SJSA1 (cell line): ENCODE measurements around the gene ZBTB20. TPM values are rescaled to one million over a fixed set of nuclear protein-coding genes. Genes with fewer than 3 reads are reported as not detected.

Source experiments
- DNase-seq, 2 experiments: peaks; one replicate each; pipeline ENCODE4 v3.0.0-alpha.2; 2015 to 2020; ENCODE audit warnings: low spot score in 2 of 2, low read depth in 1 of 2
- H3K27ac ChIP-seq: fragments of 250-450 bp; sonication (Bioruptor Pico); 2 replicates; pipeline ENCODE4 v1.5.1; 2020; ENCODE audit warnings: mild to moderate bottlenecking, moderate library complexity
- H3K27me3 ChIP-seq: fragments of 250-450 bp; sonication (Bioruptor Pico); replicated peaks from 2 replicates; pipeline ENCODE4 v1.5.1; 2020; ENCODE audit warnings: mild to moderate bottlenecking, moderate library complexity
- H3K36me3 ChIP-seq: fragments of 250-450 bp; sonication (Bioruptor Pico); 2 replicates; pipeline ENCODE4 v1.5.1; 2020; ENCODE audit warnings: mild to moderate bottlenecking
- H3K4me1 ChIP-seq: fragments of 250-450 bp; sonication (Bioruptor Pico); replicated peaks from 2 replicates; pipeline ENCODE4 v1.6.1; 2021; ENCODE audit warnings: mild to moderate bottlenecking
- H3K4me3 ChIP-seq: fragments of 250-450 bp; sonication (Bioruptor Pico); 2 replicates; pipeline ENCODE4 v1.5.1; 2020; ENCODE audit warnings: mild to moderate bottlenecking
- H3K9me3 ChIP-seq: fragments of 250-450 bp; sonication (Bioruptor Pico); replicated peaks from 2 replicates; pipeline ENCODE4 v1.5.1; 2020; ENCODE audit warnings: mild to moderate bottlenecking
- total RNA-seq: library from RNA; depleted of rRNA; stranded (reverse); fragments of >200 nt; shearing (Covaris generic); gene quantifications from 2 replicates; pipeline ENCODE4 v1.2.3, GENCODE V29; 2014

ZBTB20 gene
- total RNA-seq, 1 experiment from 2014 or later, result 18.2 TPM

GRCh38 chr3:115062412-115062956, 84.6 kb downstream of the ZBTB20 start:
- Histone ChIP-seq H3K4me3 (no peak overlapping the region), H3K9me3 (no peaks in the 10 kb centered on the region), H3K27me3 (no peaks in the 10 kb centered on the region), H3K27ac (peak overlapping the region; percentile 63), H3K4me1 (peaks cover 21% of the 10 kb centered on the region), H3K36me3 (no peaks in the 10 kb centered on the region)
- peak in 1 of 2 experiments; percentile 76 for DNase-seq

DNA sequence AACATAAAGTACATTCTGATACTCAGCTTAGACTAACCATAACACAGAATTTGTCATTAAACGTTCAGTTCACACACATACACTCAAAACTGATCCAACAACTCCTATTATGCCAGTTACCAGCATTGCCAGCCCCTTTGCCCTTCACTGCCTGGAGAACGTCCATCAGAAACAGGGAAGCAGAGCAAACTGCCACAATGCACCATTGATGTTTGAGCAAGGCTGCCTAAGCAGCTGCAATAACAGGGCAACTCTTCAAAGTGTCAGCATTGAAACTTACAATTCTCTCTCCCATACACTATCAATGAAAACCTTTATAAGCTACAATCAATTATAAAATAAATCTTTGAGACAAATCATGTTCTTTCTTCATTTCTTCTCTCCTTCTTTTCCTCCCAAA, 85.1 kb downstream of the ZBTB20 start:
- Histone ChIP-seq H3K4me3 (no peak overlapping the region), H3K36me3 (no peaks in the 10 kb centered on the region), H3K4me1 (peaks cover 21% of the 10 kb centered on the region), H3K27me3 (no peaks in the 10 kb centered on the region), H3K9me3 (no peaks in the 10 kb centered on the region), H3K27ac (peak overlapping the region; percentile 63)
- DNase-seq, result no peak

- Histone ChIP-seq H3K27ac (no peak overlapping the region), H3K4me3 (no peak overlapping the region), H3K9me3 (no peaks in the 10 kb centered on the region), H3K36me3 (no peaks in the 10 kb centered on the region), H3K4me1 (peaks cover 8% of the 10 kb centered on the region), H3K27me3 (no peaks in the 10 kb centered on the region)
- DNase-seq, result no peak
Measured at GRCh38 chr3:115052906-115053305, 94.2 kb downstream of the ZBTB20 start.

- no peaks in the 10 kb centered on the region for H3K36me3 ChIP-seq
- H3K9me3 ChIP-seq, result no peaks in the 10 kb centered on the region
- no peak overlapping the region for H3K4me3 ChIP-seq
- H3K4me1 ChIP-seq, result peaks cover 25% of the 10 kb centered on the region
- H3K27ac ChIP-seq, result peak overlapping the region; percentile 78
- H3K27me3 ChIP-seq, result no peaks in the 10 kb centered on the region
- DNase-seq, result peak in 1 of 2 experiments; percentile 61
Measured at GRCh38 chr3:115042351-115042750, 104.7 kb downstream of the ZBTB20 start.

GRCh38 chr3:115040673-115041286, 106.3 kb downstream of the ZBTB20 start:
- H3K4me3 ChIP-seq, result no peak overlapping the region
- no peaks in the 10 kb centered on the region for H3K27me3 ChIP-seq
- H3K9me3 ChIP-seq, result no peaks in the 10 kb centered on the region
- DNase-seq, result peak; percentile 40 to 45
- peaks cover 25% of the 10 kb centered on the region for H3K4me1 ChIP-seq
- peak overlapping the region; percentile 78 for H3K27ac ChIP-seq
- no peaks in the 10 kb centered on the region for H3K36me3 ChIP-seq

DNA sequence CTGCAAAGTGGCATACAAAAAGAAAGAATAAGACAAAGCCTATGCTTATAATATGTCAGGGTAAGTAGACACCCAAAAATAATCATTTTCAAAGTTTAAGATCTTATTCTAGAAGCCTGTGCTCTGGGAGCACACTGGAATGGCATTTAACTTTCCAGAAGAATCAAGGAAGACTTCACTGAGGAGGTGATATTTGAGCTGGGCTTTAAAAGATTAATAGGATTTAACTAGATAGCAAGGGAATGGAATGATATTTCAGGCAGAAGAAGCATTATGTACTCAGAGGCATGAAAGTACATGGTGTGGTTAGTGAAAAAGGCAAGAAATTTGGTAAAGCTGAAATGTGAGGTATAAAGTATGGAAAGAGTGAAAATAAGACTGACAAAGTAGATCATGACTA, 106.8 kb downstream of the ZBTB20 start:
- Histone ChIP-seq H3K4me3 (no peak overlapping the region), H3K27ac (no peak overlapping the region), H3K4me1 (peaks cover 25% of the 10 kb centered on the region), H3K27me3 (no peaks in the 10 kb centered on the region), H3K9me3 (no peaks in the 10 kb centered on the region), H3K36me3 (no peaks in the 10 kb centered on the region)
- DNase-seq, result no peak

- DNase-seq, result no peak
- no peaks in the 10 kb centered on the region for H3K36me3 ChIP-seq
- no peaks in the 10 kb centered on the region for H3K9me3 ChIP-seq
- no peak overlapping the region for H3K4me3 ChIP-seq
- no peak overlapping the region for H3K27ac ChIP-seq
- H3K4me1 ChIP-seq, result peaks cover 25% of the 10 kb centered on the region
- no peaks in the 10 kb centered on the region for H3K27me3 ChIP-seq
Measured at GRCh38 chr3:115038817-115039216, 108.3 kb downstream of the ZBTB20 start.

DNA sequence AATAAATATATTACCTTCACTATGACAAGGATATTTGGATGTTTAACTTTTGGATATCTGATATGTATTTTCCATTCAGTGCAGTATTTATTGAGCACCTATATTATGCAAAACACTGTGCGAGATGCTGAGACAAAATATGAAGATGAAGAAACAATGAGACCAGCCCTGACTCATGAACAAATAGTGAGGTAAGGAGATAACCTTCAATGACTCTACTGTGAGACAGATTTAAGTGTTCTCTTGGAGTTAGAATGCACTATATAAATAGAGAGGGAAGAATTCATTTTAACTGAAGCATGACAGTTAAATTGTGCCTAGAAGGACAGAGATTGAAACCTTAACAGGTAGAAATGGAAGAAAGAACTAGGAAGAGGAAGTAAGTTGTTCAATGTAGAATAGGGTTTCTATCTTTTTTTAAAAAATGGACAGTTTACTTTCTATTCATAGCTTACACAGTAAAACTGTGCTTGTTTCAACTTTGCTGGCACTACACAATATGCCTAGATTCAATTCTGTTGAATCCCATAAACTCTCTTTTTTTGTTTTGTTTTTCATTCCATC, 124.2 kb downstream of the ZBTB20 start:
- H3K4me3 ChIP-seq, result no peak overlapping the region
- H3K9me3 ChIP-seq, result no peaks in the 10 kb centered on the region
- no peak overlapping the region for H3K27ac ChIP-seq
- H3K4me1 ChIP-seq, result no peaks in the 10 kb centered on the region
- H3K27me3 ChIP-seq, result no peaks in the 10 kb centered on the region
- H3K36me3 ChIP-seq, result no peaks in the 10 kb centered on the region
- no peak for DNase-seq

- Histone ChIP-seq H3K9me3 (no peaks in the 10 kb centered on the region), H3K4me3 (no peak overlapping the region), H3K27me3 (no peaks in the 10 kb centered on the region), H3K36me3 (no peaks in the 10 kb centered on the region), H3K4me1 (no peaks in the 10 kb centered on the region), H3K27ac (no peak overlapping the region)
- DNase-seq, result no peak
Measured at GRCh38 chr3:115022199-115022598, 124.9 kb downstream of the ZBTB20 start.

GRCh38 chr3:115021061-115021460, 126.0 kb downstream of the ZBTB20 start:
- H3K4me1 ChIP-seq, result no peaks in the 10 kb centered on the region
- H3K27me3 ChIP-seq, result no peaks in the 10 kb centered on the region
- H3K9me3 ChIP-seq, result no peaks in the 10 kb centered on the region
- no peak for DNase-seq
- H3K27ac ChIP-seq, result no peak overlapping the region
- no peaks in the 10 kb centered on the region for H3K36me3 ChIP-seq
- H3K4me3 ChIP-seq, result no peak overlapping the region

- DNase-seq, result no peak
Measured at GRCh38 chr3:115019900-115020299, 127.2 kb downstream of the ZBTB20 start.

DNA sequence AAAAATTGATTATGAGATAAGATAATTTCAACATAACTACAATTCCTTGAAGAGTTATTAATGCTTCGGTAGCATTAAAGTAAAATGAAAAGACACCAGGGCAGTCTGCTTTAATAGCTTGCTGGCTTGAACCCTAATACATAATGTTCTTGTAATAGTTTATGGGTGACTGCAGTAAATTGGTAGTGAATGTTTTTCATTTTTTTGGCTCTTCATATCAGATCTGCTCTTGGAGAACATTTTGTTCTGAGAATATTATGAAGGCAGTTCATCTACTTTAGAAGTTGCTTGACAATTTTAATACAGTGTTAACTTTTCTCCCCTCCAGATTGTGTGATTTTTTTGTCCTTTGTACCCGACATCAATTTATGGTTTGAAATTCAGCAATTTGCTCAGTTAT, 128.4 kb downstream of the ZBTB20 start:
- Histone ChIP-seq H3K9me3 (no peaks in the 10 kb centered on the region), H3K4me1 (no peaks in the 10 kb centered on the region), H3K27me3 (no peaks in the 10 kb centered on the region), H3K27ac (no peak overlapping the region), H3K4me3 (no peak overlapping the region), H3K36me3 (no peaks in the 10 kb centered on the region)
- no peak for DNase-seq

More at GRCh38 chr3:115019900-115020299, 127.2 kb downstream of the ZBTB20 start:
- Histone ChIP-seq H3K27ac (no peak overlapping the region), H3K4me3 (no peak overlapping the region), H3K4me1 (no peaks in the 10 kb centered on the region), H3K9me3 (no peaks in the 10 kb centered on the region), H3K36me3 (no peaks in the 10 kb centered on the region), H3K27me3 (no peaks in the 10 kb centered on the region)

- Histone ChIP-seq H3K27ac (no peak overlapping the region), H3K9me3 (no peaks in the 10 kb centered on the region), H3K4me1 (no peaks in the 10 kb centered on the region), H3K27me3 (no peaks in the 10 kb centered on the region), H3K36me3 (no peaks in the 10 kb centered on the region), H3K4me3 (no peak overlapping the region)
- DNase-seq, result no peak
Measured at GRCh38 chr3:115007966-115008365, 139.1 kb downstream of the ZBTB20 start.

- H3K27ac ChIP-seq, result no peak overlapping the region
- H3K4me3 ChIP-seq, result no peak overlapping the region
- no peaks in the 10 kb centered on the region for H3K9me3 ChIP-seq
- H3K4me1 ChIP-seq, result no peaks in the 10 kb centered on the region
- no peaks in the 10 kb centered on the region for H3K27me3 ChIP-seq
- no peaks in the 10 kb centered on the region for H3K36me3 ChIP-seq
- no peak for DNase-seq
Measured at GRCh38 chr3:115004201-115005140, 142.6 kb downstream of the ZBTB20 start.
